ENCODE results near the gene TNS3. TPM values are rescaled to one million over a fixed set of nuclear protein-coding genes. Genes with fewer than 3 reads are reported as not detected.
A peak's percentile ranks its signal among the peaks of the same experiment; 100 is the strongest.

TNS3 gene
- polyA plus RNA-seq, 3 donors: 5.2 to 30.3 (median 7.9) TPM

- peak overlapping the region in 1 of 7 donors; percentile 66 for H3K27ac Mint-ChIP-seq
Observed at GRCh38 chr7:47301657-47302295, 280.1 kb downstream of the TNS3 start.

GRCh38 chr7:47301105-47301477 is 280.8 kb downstream of the TNS3 start:
- H3K79me2 ChIP-seq (ENCODE audit: insufficient read depth, low read length): no peaks in the 10 kb centered on the region
- H4K20me1 ChIP-seq (ENCODE audit: insufficient read depth, low read length): peaks cover 4% of the 10 kb centered on the region
- Mint-ChIP-seq H3K36me3 (peaks cover 72 to 88% of the 10 kb centered on the region in 2 donors), H3K4me1 (no peaks in the 10 kb centered on the region), H3K27me3 (ENCODE audit: low read depth in 3 of 3) (peaks cover 0 to 1% (median 0%) of the 10 kb centered on the region in 3 donors), H3K9me3 (no peaks in the 10 kb centered on the region), H3K27ac (no peak overlapping the region), H3K4me3 (no peak overlapping the region)
- no peak overlapping the region for H3K4me2 ChIP-seq (replicated peaks; ENCODE audit: extremely low read depth, low read length, poor library complexity, severe bottlenecking)
- H3K9ac ChIP-seq (ENCODE audit: insufficient read depth, low read length, poor library complexity, severe bottlenecking): no peak overlapping the region
- peaks cover 82 to 99% of the 10 kb centered on the region in 2 donors for H3K36me3 ChIP-seq (replicated peaks in 1 of 2; ENCODE audit: control insufficient read depth in 1 of 2, insufficient read depth in 2 of 2, low read length in 2 of 2)
- H3K4me1 ChIP-seq (ENCODE audit: control insufficient read depth in 1 of 2, insufficient read depth in 2 of 2, low read length in 2 of 2): no peaks in the 10 kb centered on the region
- H3K27ac ChIP-seq (ENCODE audit: low read depth in 1 of 2, low read length in 2 of 2): no peak overlapping the region
- H2AFZ ChIP-seq (ENCODE audit: insufficient read depth, low read depth, low read length, poor library complexity, severe bottlenecking): no peak overlapping the region
- no peaks in the 10 kb centered on the region for H3K27me3 ChIP-seq (ENCODE audit: control insufficient read depth in 2 of 2, insufficient read depth in 2 of 2, low read length in 2 of 2)
- no peaks in the 10 kb centered on the region for H3K9me3 ChIP-seq (replicated peaks in 1 of 2; ENCODE audit: control insufficient read depth in 1 of 2, insufficient read depth in 1 of 2, low read length in 2 of 2)
- no peak for TF ChIP-seq CTCF (IDR thresholded peaks at IDR 0.05)
- intact Hi-C loops (cut with micrococcal nuclease): no loop called here
- no peak overlapping the region for H3K4me3 ChIP-seq (replicated peaks in 1 of 3; ENCODE audit: low read depth in 2 of 3, low read length in 3 of 3)
- no peak for DNase-seq
- WGBS (ENCODE audit: insufficient coverage): 98% methylated on average over 5 of the region's 6 CpGs

More at GRCh38 chr7:47301657-47302295, 280.1 kb downstream of the TNS3 start:
- TF ChIP-seq CTCF (IDR thresholded peaks at IDR 0.05): no peak
- H3K27me3 ChIP-seq (ENCODE audit: control insufficient read depth in 2 of 2, insufficient read depth in 2 of 2, low read length in 2 of 2): no peaks in the 10 kb centered on the region
- H3K9ac ChIP-seq (ENCODE audit: insufficient read depth, low read length, poor library complexity, severe bottlenecking): no peak overlapping the region
- H3K27me3 Mint-ChIP-seq (ENCODE audit: low read depth in 3 of 3): peaks cover 0 to 1% (median 0%) of the 10 kb centered on the region in 3 donors
- H3K79me2 ChIP-seq (ENCODE audit: insufficient read depth, low read length): no peaks in the 10 kb centered on the region
- H3K36me3 ChIP-seq (replicated peaks in 1 of 2; ENCODE audit: control insufficient read depth in 1 of 2, insufficient read depth in 2 of 2, low read length in 2 of 2): peaks cover 76 to 92% of the 10 kb centered on the region in 2 donors
- no peak overlapping the region for H3K27ac ChIP-seq (ENCODE audit: low read depth in 1 of 2, low read length in 2 of 2)
- H3K9me3 Mint-ChIP-seq: no peaks in the 10 kb centered on the region
- no peak overlapping the region for H2AFZ ChIP-seq (ENCODE audit: insufficient read depth, low read depth, low read length, poor library complexity, severe bottlenecking)
- no peaks in the 10 kb centered on the region for H3K9me3 ChIP-seq (replicated peaks in 1 of 2; ENCODE audit: control insufficient read depth in 1 of 2, insufficient read depth in 1 of 2, low read length in 2 of 2)
- intact Hi-C loops (cut with micrococcal nuclease): no loop called here
- H3K4me1 Mint-ChIP-seq: no peaks in the 10 kb centered on the region
- H3K4me1 ChIP-seq (ENCODE audit: control insufficient read depth in 1 of 2, insufficient read depth in 2 of 2, low read length in 2 of 2): no peaks in the 10 kb centered on the region
- no peak overlapping the region for H3K4me3 Mint-ChIP-seq
- no peak overlapping the region for H3K4me3 ChIP-seq (replicated peaks in 1 of 3; ENCODE audit: low read depth in 2 of 3, low read length in 3 of 3)
- peaks cover 66 to 84% of the 10 kb centered on the region in 2 donors for H3K36me3 Mint-ChIP-seq
- no peak overlapping the region for H3K4me2 ChIP-seq (replicated peaks; ENCODE audit: extremely low read depth, low read length, poor library complexity, severe bottlenecking)
- DNase-seq: no peak
- WGBS (ENCODE audit: insufficient coverage): 96% methylated on average over 4 of the region's 10 CpGs
- H4K20me1 ChIP-seq (ENCODE audit: insufficient read depth, low read length): peaks cover 4% of the 10 kb centered on the region

Measured in CD14-positive monocyte (primary cell).